HG03097 (cell line): ENCODE data around the gene TMEM208.

ENCODE experiments used
- ATAC-seq: cut with Tn5 transposase; IDR thresholded peaks from one replicate; pipeline ENCODE4 v1.9.1; 2021; ENCODE audit not compliant: unreplicated experiment, low FRiP score

Gene TMEM208

GRCh38 chr16:67248401-67249177 lies 21.7 kb downstream of the TMEM208 start, which contains the start of gene SLC9A5:
Gene SLC9A5 (plus strand): TSS chr16:67248979. CDS start chr16:67249015, 36 bp downstream.
- no peak for ATAC-seq

- no peak for ATAC-seq
These were observed 22.5 kb downstream of the TMEM208 start for GRCh38 chr16:67249178-67250044.

DNA sequence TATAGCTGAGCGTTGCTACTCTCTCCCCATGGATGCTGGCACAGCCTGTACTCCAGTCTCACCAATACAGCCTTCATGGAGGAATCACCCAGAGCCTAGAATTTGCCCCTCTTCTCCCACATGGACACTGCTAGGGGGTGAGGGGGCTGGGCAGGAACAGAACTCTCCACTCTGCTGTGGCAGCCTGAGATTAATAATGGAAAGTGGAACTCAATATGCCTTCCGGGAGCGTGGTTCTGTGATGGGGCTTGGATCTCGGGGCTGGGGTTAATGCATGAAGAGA lies 23.1 kb downstream of the TMEM208 start:
- ATAC-seq: no peak

- no peak for ATAC-seq
These were observed 25.9 kb downstream of the TMEM208 start for GRCh38 chr16:67252609-67253497.

GRCh38 chr16:67254801-67255552 lies 28.0 kb downstream of the TMEM208 start:
- no peak for ATAC-seq

DNA sequence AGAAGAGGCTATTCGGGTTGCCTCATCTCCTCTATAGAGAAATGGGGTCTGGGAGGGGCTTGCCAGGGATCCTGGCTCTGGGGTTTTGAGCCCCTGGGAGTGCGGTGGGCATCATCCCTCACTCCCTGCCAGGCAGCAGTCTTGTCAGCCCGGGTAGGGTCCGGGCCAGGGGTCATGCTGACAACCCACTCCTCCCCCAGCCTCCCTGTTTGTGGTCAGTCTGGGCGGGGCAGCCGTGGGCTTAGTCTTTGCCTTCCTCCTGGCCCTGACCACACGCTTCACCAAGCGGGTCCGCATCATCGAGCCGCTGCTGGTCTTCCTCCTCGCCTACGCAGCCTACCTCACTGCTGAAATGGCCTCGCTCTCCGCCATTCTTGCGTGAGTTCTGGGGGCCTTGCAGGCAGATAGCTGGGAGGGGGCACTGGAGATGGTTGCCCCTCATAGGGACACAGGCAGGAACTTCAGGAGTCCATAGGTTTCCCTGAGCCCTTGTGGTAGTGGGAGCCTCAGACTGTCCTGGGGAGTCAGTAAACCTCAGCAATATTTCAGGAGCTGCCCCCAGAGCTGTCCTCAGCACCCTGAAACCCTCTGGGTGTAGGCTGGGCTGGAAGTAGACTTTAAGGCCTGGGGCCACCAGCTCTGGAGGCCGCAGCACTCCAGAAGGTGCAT lies 28.8 kb downstream of the TMEM208 start:
- ATAC-seq: no peak

- no peak for ATAC-seq
These were observed 29.8 kb downstream of the TMEM208 start for GRCh38 chr16:67256701-67257230.

DNA sequence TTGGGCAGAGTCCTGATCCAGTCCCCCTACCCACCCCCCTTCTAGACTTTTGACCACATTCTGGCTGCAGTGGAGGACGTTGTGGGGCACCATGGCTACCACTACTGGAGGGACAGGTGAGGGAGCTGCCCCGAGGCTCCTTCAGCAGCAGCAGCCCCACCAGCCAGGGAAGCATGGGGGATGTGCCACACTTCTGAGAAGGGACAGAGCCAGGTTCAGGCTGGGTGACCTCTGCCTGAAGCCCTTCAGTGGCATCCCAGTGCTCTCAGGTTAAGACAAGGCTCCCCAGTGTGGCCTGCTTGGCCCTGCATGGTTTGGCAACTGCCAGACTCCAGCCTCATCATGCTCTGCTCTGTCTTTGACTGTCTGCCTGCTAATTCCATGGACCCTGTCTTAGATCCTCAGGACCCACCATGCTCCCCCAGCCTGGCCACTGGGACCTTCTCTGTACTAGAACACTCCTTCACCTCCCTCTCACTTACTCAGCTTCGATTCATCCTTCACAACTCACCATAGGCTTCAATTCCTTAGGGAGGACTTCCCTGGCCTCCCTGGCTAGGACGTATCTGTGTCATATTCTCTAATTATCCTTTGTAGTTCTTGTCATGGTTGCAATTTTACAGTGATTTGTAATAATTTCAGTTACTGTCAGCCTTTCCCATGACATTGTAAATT lies 30.7 kb downstream of the TMEM208 start:
- ATAC-seq: no peak

DNA sequence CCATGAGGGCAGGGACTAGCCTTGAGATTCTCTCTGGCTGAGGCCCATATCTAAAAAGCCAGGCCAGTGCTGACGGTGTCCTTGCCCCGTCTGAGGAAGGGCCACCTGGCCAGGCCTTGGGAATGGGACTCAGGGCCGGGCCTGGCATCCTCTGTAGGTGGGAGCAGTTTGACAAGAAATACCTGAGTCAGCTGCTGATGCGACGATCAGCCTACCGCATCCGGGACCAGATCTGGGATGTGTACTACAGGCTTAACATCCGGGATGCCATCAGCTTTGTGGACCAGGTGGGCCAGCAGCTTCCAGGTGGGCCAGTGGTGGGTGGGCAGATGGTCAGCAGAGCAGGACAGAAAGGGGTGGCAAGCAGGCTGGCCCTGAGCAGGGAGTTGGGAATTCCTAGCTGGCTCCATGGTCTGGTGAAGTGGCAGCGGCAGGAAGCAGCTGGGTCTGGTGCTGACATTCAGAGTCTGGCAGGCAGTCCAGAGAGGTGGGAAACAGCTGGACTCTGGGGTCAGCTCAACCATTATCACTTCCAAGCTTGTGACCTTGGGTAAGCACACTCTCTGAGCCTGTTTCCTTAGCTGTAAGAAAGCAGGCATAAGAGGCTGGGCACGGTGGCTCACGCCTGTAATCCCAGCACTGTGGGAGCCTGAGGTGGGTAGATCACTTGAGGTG lies 31.4 kb downstream of the TMEM208 start:
- ATAC-seq: no peak

DNA sequence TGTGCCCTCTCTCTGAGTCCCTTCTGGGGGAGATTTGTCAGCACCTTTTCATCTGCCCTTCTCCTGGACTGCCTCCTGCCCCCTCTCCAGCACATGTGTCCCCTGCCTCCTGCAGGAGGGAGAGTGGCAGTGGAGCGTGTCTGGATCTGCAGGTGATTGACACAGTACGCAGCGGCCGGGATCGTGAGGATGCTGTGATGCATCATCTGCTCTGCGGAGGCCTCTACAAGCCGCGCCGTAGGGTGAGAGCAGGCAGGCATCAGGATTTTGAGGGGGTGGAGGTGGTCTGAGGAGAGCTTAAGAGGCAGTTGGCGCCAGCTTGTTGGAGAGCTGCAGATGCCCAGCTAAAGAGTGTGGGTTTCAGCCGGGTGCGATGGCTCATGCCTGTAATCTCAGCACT lies 32.8 kb downstream of the TMEM208 start:
- ATAC-seq: no peak

- no peak for ATAC-seq
These were observed 33.6 kb downstream of the TMEM208 start for GRCh38 chr16:67260426-67261063.

DNA sequence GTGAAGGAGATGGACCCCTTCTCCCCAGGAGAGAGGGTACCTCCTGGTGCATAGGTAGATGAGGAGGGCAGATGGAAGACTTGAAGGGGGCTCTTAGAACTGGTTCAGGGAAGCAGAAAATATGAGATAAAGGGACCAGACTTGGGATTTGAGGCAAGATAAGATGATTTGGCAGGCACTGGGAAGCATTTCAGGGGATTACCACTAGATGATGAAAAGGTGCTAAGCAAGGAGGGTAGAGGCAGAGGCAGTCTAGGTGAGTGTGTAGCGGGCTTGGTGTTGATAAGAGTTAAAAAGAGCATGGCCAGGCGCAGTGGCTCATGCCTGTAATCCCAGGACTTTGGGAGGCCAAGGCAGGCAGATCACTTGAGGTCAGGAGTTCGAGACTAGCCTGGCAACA lies 36.3 kb downstream of the TMEM208 start:
- no peak for ATAC-seq

- ATAC-seq: no peak
These were observed 37.3 kb downstream of the TMEM208 start for GRCh38 chr16:67264277-67264676.

DNA sequence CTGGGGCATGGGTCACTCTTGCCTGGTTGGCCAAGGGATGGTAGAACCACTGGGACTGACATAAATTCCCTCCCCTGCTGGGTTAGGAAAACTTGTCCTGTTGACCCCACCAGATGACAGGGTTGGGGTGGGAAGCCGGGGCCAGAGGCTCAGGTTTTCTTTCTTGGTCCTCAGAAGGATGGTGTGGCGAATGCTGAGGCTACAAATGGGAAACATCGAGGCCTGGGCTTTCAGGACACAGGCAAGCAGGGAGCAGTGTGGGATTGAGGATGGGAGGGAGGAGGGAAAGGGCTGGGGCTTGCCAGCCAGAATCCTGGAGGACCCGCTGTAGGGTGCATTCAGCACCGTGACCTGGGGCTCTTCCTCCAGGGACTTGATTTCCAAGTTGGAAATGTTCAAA lies 37.9 kb downstream of the TMEM208 start:
- ATAC-seq: no peak

DNA sequence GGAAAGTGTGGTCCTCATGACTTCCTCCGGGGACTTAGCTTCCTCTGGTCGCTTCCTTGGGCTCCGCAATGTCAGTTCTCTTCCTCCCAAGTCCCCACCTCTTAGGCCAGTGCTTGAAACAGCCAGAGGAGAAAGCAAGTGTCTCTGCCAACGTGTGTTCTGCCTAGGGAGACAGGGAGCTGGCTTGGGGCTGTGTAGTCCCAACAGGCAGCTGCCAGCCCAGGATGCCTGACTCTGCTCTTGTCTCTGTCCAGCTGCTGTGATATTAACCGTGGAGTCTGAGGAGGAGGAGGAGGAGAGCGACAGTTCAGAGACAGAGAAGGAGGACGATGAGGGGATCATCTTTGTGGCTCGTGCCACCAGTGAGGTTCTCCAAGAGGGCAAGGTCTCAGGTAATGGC lies 38.9 kb downstream of the TMEM208 start:
- ATAC-seq: no peak

DNA sequence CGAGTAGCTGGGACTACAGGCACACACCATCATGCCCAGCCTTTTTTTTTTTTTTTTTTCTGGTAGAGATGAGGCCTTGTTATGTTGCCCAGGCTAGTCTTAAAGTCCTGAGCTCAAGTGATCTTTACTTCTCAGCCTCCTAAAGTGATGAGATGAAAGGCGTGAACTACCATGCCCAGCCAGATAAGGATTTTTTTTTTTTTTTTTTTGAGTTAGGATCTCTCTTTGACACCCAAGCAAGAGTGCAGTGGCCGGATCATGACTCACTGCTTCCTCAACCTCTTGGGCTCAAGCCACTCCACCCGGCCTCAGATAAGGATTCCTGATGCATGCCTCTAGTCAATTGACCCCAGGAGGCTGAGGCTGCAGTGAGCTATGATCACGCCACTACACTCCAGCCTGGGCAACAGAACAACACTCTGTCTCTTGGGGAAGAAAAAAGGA lies 41.2 kb downstream of the TMEM208 start:
- no peak for ATAC-seq

- no peak for ATAC-seq
These were observed 42.8 kb downstream of the TMEM208 start for GRCh38 chr16:67269766-67270165.

DNA sequence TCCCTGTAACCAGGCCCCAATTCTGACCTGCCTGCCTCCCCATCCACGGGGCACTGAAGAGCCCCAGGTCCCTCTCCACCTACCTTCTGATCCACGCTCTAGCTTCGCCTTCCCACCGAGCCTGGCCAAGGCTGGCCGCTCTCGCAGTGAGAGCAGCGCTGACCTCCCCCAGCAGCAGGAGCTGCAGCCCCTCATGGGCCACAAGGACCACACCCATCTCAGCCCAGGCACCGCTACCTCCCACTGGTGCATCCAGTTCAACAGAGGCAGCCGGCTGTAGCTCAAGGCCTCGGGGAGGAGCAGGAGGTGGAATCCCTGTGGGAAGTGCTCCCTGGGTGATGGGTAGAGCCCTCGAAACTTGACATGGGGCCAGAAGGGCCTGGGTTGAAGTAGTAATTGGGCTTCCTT lies 44.0 kb downstream of the TMEM208 start:
- no peak for ATAC-seq
